ENCODE measurements around the gene DCLK1.

- no peak for TF ChIP-seq CTCF (IDR thresholded peaks at IDR 0.05)
- no peak for TF ChIP-seq POLR2A (IDR thresholded peaks at IDR 0.05)
- TF ChIP-seq POLR2AphosphoS5 (IDR thresholded peaks at IDR 0.05): no peak
- no peak for TF ChIP-seq EP300 (IDR thresholded peaks at IDR 0.05)
Measured at GRCh38 chr13:35835989-35836388, 295.2 kb downstream of the DCLK1 start.
